Epithelial cell of proximal tubule (primary cell): ENCODE data around the gene ATP6V1A. TPM values are rescaled to one million over a fixed set of nuclear protein-coding genes. Genes with fewer than 3 reads are reported as not detected.

Source experiments
- DNase-seq: peaks from one replicate; pipeline ENCODE4 v3.0.0-alpha.2; 2011; ENCODE audit warnings: low read depth
- H3K4me3 ChIP-seq: 2 replicates; pipeline ENCODE4 v1.5.1; 2011; ENCODE audit warnings: low read depth, mild to moderate bottlenecking, low read length
- total RNA-seq: library from RNA; depleted of rRNA; stranded (reverse); fragments of >200 nt; gene quantifications from 2 replicates; pipeline ENCODE4 v1.2.3, GENCODE V29; 2015
- TF ChIP-seq, protein P1 (sequence below): conservative IDR thresholded peaks from 2 replicates; pipeline ENCODE4 v1.5.1; 2012; ENCODE audit warnings: low read depth, mild to moderate bottlenecking, low read length

The ATP6V1A gene
- total RNA-seq, 1 donor from 2014 or later, result 42.2 TPM

DNA sequence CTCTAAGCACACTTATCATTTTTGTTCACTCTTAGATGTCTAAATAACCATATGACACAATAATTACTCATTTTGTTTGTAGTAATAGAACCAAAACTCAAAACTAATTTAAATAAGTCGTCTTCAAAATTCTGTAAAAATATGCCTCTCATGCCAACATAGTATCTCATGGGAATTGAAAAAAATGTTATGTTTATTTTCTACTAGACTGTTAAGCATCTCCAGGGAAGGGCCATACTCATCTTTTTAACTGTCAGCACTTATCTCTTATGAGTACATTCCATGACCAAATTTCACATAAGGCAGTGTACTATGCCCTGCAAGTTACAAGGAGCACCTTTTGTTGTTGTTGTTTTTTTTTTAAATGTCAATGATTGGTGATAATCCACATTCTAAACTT, 32.1 kb upstream of the ATP6V1A start:
- no peak for DNase-seq
- TF ChIP-seq, protein P1, sequence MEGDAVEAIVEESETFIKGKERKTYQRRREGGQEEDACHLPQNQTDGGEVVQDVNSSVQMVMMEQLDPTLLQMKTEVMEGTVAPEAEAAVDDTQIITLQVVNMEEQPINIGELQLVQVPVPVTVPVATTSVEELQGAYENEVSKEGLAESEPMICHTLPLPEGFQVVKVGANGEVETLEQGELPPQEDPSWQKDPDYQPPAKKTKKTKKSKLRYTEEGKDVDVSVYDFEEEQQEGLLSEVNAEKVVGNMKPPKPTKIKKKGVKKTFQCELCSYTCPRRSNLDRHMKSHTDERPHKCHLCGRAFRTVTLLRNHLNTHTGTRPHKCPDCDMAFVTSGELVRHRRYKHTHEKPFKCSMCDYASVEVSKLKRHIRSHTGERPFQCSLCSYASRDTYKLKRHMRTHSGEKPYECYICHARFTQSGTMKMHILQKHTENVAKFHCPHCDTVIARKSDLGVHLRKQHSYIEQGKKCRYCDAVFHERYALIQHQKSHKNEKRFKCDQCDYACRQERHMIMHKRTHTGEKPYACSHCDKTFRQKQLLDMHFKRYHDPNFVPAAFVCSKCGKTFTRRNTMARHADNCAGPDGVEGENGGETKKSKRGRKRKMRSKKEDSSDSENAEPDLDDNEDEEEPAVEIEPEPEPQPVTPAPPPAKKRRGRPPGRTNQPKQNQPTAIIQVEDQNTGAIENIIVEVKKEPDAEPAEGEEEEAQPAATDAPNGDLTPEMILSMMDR, result no peak

GRCh38 chr3:113717308-113717707, 29.5 kb upstream of the ATP6V1A start:
- TF ChIP-seq, protein P1, result no peak
- H3K4me3 ChIP-seq, result no peak overlapping the region
- no peak for DNase-seq

More for the DNA sequence above, 32.1 kb upstream of the ATP6V1A start:
- no peak overlapping the region for H3K4me3 ChIP-seq

- TF ChIP-seq, protein P1, result no peak
- no peak for DNase-seq
- no peak overlapping the region for H3K4me3 ChIP-seq
These were observed 29.0 kb upstream of the ATP6V1A start for GRCh38 chr3:113717818-113718217.

GRCh38 chr3:113719294-113719693, 27.5 kb upstream of the ATP6V1A start:
- TF ChIP-seq, protein P1, result no peak
- H3K4me3 ChIP-seq, result no peak overlapping the region
- DNase-seq, result no peak

- no peak for DNase-seq
- no peak overlapping the region for H3K4me3 ChIP-seq
- TF ChIP-seq, protein P1, result no peak
These were observed 27.1 kb upstream of the ATP6V1A start for GRCh38 chr3:113719758-113720157.

- no peak overlapping the region for H3K4me3 ChIP-seq
- DNase-seq, result no peak
- TF ChIP-seq, protein P1, result no peak
These were observed 25.2 kb upstream of the ATP6V1A start for GRCh38 chr3:113721636-113722035.

DNA sequence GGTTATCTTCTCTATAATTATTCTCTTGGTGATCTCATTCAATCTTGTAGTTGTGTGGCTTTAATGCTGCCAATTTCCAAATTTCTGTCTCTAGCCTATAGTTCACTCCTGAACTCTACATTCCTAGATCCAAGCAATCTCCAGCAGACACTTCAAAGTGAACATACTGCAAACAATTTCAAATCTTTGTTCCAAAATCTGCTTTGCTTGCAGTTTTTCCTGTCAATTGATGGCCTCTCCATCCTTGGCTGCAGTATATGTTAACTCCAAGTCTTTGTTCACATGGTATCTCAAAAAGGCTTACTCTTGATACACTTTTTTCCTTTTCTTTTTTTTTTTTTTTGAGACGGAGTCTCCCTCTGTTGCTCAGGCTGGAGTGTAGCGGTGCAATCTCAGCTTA, 18.2 kb upstream of the ATP6V1A start:
- TF ChIP-seq, protein P1, result no peak
- DNase-seq, result no peak
- H3K4me3 ChIP-seq, result no peak overlapping the region
